SK-N-SH treated with all-trans-retinoic acid at 6 μM for 48 hours (cell line): ENCODE results near the gene TBX5.

Source experiments
- ATAC-seq: fragments of 200-7000 bp; cut with Tn5 transposase; 3 replicates; pipeline ENCODE4 v1.9.1; 2020; ENCODE audit warnings: mild to moderate bottlenecking, moderate library complexity
- ARNTL ChIP-seq: fragments of 450-650 bp; formaldehyde crosslinking; IDR thresholded peaks from 2 replicates; pipeline ENCODE4 v1.5.0; 2020; ENCODE audit warnings: low read depth, mild to moderate bottlenecking, moderate library complexity, borderline replicate concordance
- BACH2 ChIP-seq: fragments of 250-450 bp; sonication (Bioruptor Pico); IDR thresholded peaks from 2 replicates; pipeline ENCODE4 v1.9.0; 2021; ENCODE audit warnings: mild to moderate bottlenecking, borderline replicate concordance
- CSDC2 ChIP-seq: fragments of 250-450 bp; sonication (Bioruptor Pico); IDR thresholded peaks from 2 replicates; pipeline ENCODE4 v1.5.0; 2020; ENCODE audit warnings: mild to moderate bottlenecking, moderate library complexity
- ESRRG ChIP-seq: fragments of 250-450 bp; sonication (Bioruptor Pico); IDR thresholded peaks from 2 replicates; pipeline ENCODE4 v1.6.1; 2021; ENCODE audit warnings: mild to moderate bottlenecking
- ISL1 ChIP-seq: fragments of 250-450 bp; sonication (Bioruptor Pico); IDR thresholded peaks from 2 replicates; pipeline ENCODE4 v2.1.2; 2022; ENCODE audit warnings: mild to moderate bottlenecking, moderate library complexity
- OSR1 ChIP-seq: fragments of 250-450 bp; sonication (Bioruptor Pico); IDR thresholded peaks from 2 replicates; pipeline ENCODE4 v1.8.0; 2022; ENCODE audit warnings: moderate library complexity, mild to moderate bottlenecking, inconsistent platforms
- PATZ1 ChIP-seq: fragments of 250-450 bp; sonication (Bioruptor Pico); IDR thresholded peaks from 2 replicates; pipeline ENCODE4 v1.8.0; 2020; ENCODE audit warnings: mild to moderate bottlenecking, moderate library complexity, borderline replicate concordance
- PPARA ChIP-seq: fragments of 250-450 bp; sonication (Bioruptor Pico); IDR thresholded peaks from 2 replicates; pipeline ENCODE4 v1.5.0; 2020; ENCODE audit warnings: mild to moderate bottlenecking, borderline replicate concordance
- RARB ChIP-seq: fragments of 250-450 bp; sonication (Bioruptor Pico); IDR thresholded peaks from 2 replicates; pipeline ENCODE4 v1.8.0; 2021; ENCODE audit warnings: mild to moderate bottlenecking, moderate library complexity
- SNAI2 ChIP-seq: fragments of 250-450 bp; sonication (Bioruptor Pico); IDR thresholded peaks from 2 replicates; pipeline ENCODE4 v1.5.0; 2020; ENCODE audit warnings: mild to moderate bottlenecking, moderate library complexity
- TCF4 ChIP-seq: fragments of 250-450 bp; sonication (Bioruptor Pico); IDR thresholded peaks from 2 replicates; pipeline ENCODE4 v1.8.0; 2021; ENCODE audit warnings: mild to moderate bottlenecking, moderate library complexity, borderline replicate concordance
- TSHZ2 ChIP-seq: fragments of 250-450 bp; sonication (Bioruptor Pico); IDR thresholded peaks from 2 replicates; pipeline ENCODE4 v1.5.0; 2020; ENCODE audit warnings: mild to moderate bottlenecking, moderate library complexity
- ZC3H10 ChIP-seq: fragments of 250-450 bp; sonication (Bioruptor Pico); IDR thresholded peaks from 2 replicates; pipeline ENCODE4 v1.5.1; 2021; ENCODE audit warnings: mild to moderate bottlenecking, moderate library complexity
- ZFP3 ChIP-seq: fragments of 250-450 bp; sonication (Bioruptor Pico); IDR thresholded peaks from 2 replicates; pipeline ENCODE4 v1.5.0; 2020; ENCODE audit warnings: mild to moderate bottlenecking, moderate library complexity
- ZNF565 ChIP-seq: fragments of 450-650 bp; formaldehyde crosslinking; conservative IDR thresholded peaks from 2 replicates; pipeline ENCODE4 v1.5.0; 2020; ENCODE audit warnings: low read depth, mild to moderate bottlenecking, moderate library complexity
- ZNF70 ChIP-seq: fragments of 450-650 bp; formaldehyde crosslinking; IDR thresholded peaks from 2 replicates; pipeline ENCODE4 v1.5.0; 2020; ENCODE audit warnings: mild to moderate bottlenecking, moderate library complexity
- ZNF8 ChIP-seq: fragments of 450-650 bp; formaldehyde crosslinking; IDR thresholded peaks from 2 replicates; pipeline ENCODE4 v1.5.0; 2020; ENCODE audit warnings: mild to moderate bottlenecking, moderate library complexity
- TF ChIP-seq, protein P1 (sequence below): fragments of 250-450 bp; sonication (Bioruptor Pico); IDR thresholded peaks from 2 replicates; pipeline ENCODE4 v1.5.1; 2021; ENCODE audit warnings: mild to moderate bottlenecking, moderate library complexity
- TF ChIP-seq, protein P2 (sequence below): fragments of 250-450 bp; sonication (Bioruptor Pico); IDR thresholded peaks from 2 replicates; pipeline ENCODE4 v1.8.0; 2021; ENCODE audit warnings: low read depth, mild to moderate bottlenecking, moderate library complexity, borderline replicate concordance
- TF ChIP-seq, protein P3 (sequence below): fragments of 250-450 bp; sonication (Bioruptor Pico); IDR thresholded peaks from 2 replicates; pipeline ENCODE4 v1.5.1; 2020; ENCODE audit warnings: low read depth, mild to moderate bottlenecking, moderate library complexity

Gene TBX5

DNA sequence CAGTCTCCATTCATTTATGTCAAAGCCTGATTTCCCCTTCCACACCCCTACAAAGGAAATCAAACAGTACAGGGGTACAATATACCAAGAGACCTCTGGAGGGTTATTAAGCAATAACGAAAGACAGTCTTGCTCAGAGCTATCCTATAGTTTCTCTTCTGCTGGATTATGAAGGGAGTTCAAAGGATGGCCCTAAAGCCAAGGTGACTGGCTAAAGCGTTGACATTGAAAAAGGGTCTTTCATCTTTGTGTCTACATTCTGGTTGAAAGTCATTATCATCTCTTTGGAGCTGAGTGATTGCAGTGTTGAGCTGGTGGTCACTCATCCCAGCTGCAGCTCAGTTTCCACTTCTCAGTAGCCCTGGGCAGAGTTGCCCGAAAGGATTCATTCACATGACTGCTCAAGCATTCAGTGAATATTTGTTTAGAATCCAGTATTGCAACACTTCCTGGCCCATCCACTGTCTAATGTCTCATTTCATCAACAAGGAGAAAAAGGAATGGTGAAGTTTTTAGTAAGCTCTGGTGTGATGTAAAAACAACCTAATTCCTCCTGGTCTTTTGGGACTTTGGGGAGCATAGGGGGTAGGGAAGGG is 19.2 kb upstream of the TBX5 start:
- ATAC-seq = no peak
- TF ChIP-seq ZNF70 (CRISPR knock-in tag) (no peak), ESRRG (CRISPR knock-in tag) (no peak), TCF4 (CRISPR knock-in tag) (no peak), CSDC2 (CRISPR knock-in tag) (no peak), ZNF8 (CRISPR knock-in tag) (no peak), BACH2 (CRISPR knock-in tag) (no peak), PPARA (CRISPR knock-in tag) (no peak), SNAI2 (CRISPR knock-in tag) (no peak), ISL1 (no peak), PATZ1 (CRISPR knock-in tag) (no peak), RARB (CRISPR knock-in tag) (no peak), ZC3H10 (CRISPR knock-in tag) (no peak), OSR1 (CRISPR knock-in tag) (no peak)
- TF ChIP-seq, protein P1, sequence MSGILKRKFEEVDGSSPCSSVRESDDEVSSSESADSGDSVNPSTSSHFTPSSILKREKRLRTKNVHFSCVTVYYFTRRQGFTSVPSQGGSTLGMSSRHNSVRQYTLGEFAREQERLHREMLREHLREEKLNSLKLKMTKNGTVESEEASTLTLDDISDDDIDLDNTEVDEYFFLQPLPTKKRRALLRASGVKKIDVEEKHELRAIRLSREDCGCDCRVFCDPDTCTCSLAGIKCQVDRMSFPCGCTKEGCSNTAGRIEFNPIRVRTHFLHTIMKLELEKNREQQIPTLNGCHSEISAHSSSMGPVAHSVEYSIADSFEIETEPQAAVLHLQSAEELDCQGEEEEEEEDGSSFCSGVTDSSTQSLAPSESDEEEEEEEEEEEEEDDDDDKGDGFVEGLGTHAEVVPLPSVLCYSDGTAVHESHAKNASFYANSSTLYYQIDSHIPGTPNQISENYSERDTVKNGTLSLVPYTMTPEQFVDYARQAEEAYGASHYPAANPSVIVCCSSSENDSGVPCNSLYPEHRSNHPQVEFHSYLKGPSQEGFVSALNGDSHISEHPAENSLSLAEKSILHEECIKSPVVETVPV (CRISPR knock-in tag) = no peak
- TF ChIP-seq, protein P2, sequence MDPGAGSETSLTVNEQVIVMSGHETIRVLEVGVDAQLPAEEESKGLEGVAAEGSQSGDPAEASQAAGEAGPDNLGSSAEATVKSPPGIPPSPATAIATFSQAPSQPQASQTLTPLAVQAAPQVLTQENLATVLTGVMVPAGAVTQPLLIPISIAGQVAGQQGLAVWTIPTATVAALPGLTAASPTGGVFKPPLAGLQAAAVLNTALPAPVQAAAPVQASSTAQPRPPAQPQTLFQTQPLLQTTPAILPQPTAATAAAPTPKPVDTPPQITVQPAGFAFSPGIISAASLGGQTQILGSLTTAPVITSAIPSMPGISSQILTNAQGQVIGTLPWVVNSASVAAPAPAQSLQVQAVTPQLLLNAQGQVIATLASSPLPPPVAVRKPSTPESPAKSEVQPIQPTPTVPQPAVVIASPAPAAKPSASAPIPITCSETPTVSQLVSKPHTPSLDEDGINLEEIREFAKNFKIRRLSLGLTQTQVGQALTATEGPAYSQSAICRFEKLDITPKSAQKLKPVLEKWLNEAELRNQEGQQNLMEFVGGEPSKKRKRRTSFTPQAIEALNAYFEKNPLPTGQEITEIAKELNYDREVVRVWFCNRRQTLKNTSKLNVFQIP = no peak
- TF ChIP-seq, all 23 proteins: peak for 0

GRCh38 chr12:114420944-114421335 is 15.0 kb upstream of the TBX5 start:
- TF ChIP-seq SNAI2 (CRISPR knock-in tag) (no peak), ZC3H10 (CRISPR knock-in tag) (no peak), TCF4 (CRISPR knock-in tag) (no peak), ESRRG (CRISPR knock-in tag) (no peak)
- TF ChIP-seq, protein P3, sequence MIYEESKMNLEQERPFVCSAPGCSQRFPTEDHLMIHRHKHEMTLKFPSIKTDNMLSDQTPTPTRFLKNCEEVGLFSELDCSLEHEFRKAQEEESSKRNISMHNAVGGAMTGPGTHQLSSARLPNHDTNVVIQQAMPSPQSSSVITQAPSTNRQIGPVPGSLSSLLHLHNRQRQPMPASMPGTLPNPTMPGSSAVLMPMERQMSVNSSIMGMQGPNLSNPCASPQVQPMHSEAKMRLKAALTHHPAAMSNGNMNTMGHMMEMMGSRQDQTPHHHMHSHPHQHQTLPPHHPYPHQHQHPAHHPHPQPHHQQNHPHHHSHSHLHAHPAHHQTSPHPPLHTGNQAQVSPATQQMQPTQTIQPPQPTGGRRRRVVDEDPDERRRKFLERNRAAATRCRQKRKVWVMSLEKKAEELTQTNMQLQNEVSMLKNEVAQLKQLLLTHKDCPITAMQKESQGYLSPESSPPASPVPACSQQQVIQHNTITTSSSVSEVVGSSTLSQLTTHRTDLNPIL = no peak
- TF ChIP-seq, all 23 proteins: peak for 0
- no peak for ATAC-seq

GRCh38 chr12:114420182-114420943 is 14.4 kb upstream of the TBX5 start:
- TF ChIP-seq ESRRG (CRISPR knock-in tag) (no peak), BACH2 (CRISPR knock-in tag) (no peak), TCF4 (CRISPR knock-in tag) (no peak)
- TF ChIP-seq, protein P3 = no peak
- TF ChIP-seq, all 23 proteins: peak for 0

DNA sequence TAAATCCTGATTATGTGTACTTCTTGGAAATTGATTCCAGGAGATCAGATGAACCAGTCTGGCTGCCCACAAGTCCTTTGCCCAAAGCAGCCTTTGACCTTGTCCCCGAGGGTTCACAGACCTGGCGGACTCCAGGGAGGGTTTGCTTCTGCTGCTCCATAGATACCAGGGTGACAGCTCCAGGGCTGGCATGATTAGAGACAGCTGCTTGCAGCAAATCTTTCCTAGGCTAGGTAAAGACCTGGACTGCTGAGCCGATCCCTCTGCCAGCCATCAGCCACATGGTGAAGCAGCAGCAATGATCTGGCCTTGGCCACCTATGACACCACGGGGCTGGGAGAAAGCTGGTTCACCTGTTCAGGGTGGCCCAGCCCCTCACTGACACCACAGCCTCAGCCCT is 10.1 kb upstream of the TBX5 start:
- ATAC-seq = no peak
- no peak for TF ChIP-seq ZNF8 (CRISPR knock-in tag)
- TF ChIP-seq PPARA (CRISPR knock-in tag) = no peak
- TF ChIP-seq ARNTL (CRISPR knock-in tag) = no peak
- no peak for TF ChIP-seq SNAI2 (CRISPR knock-in tag)
- TF ChIP-seq ZNF70 (CRISPR knock-in tag) = no peak
- TF ChIP-seq ISL1 = no peak
- no peak for TF ChIP-seq ZNF565
- TF ChIP-seq, protein P1 (CRISPR knock-in tag) = no peak
- TF ChIP-seq, protein P3 = no peak
- no peak for TF ChIP-seq ZFP3 (CRISPR knock-in tag)
- no peak for TF ChIP-seq TSHZ2

More at GRCh38 chr12:114420182-114420943, 14.4 kb upstream of the TBX5 start:
- ATAC-seq = no peak
